Left renal cortex interstitium (tissue), 4 donors: Measurements from ENCODE around the gene SLC27A3. TPM values are rescaled to one million over a fixed set of nuclear protein-coding genes. Genes with fewer than 3 reads are reported as not detected.
A peak's percentile ranks its signal among the peaks of the same experiment; 100 is the strongest.
"Not testable (repeated sequence)": the region's sequence is repeated elsewhere in the genome, so short reads cannot be mapped to it uniquely, and the experiment has no call there.

Experiments used
- DNase-seq, 4 donors: peaks; one replicate each; pipeline ENCODE4 v3.0.0-alpha.2; 2013; ENCODE audit warnings: low read depth in 4 of 4, low spot score in 2 of 4, missing footprints in 1 of 4
- polyA plus RNA-seq, 4 donors: library from polyadenylated mRNA; unstranded; fragments of 120-200 nt; gene quantifications; one replicate each; pipeline ENCODE4 v1.2.1, GENCODE V29; 2013; ENCODE audit not compliant: insufficient read length in 4 of 4

Gene SLC27A3
- polyA plus RNA-seq, 4 donors, result 29.3 to 41.5 (median 36.4) TPM

GRCh38 chr1:153754266-153754665 lies 20.9 kb upstream of the SLC27A3 start:
- DNase-seq, result no peak

DNA sequence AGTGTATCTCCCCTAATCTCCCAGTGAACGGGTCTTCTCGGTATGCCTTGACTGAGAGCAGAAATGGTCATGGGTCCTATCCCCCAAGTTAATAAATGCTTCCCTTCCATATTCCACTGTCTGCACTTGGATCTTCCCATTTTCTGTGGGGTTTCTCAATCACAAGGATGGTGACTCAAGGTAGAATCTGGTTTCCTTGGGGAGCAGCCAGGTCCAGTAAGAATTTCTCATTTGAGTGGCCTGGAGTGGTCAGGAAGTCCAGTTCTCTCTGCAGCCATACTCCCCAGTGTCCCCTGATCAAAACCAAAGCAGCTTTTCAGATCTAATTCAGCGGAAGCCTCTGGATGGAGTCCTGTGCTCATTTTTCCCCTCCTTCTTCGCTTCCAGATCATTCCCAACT lies 14.8 kb upstream of the SLC27A3 start:
- DNase-seq, result no peak

DNA sequence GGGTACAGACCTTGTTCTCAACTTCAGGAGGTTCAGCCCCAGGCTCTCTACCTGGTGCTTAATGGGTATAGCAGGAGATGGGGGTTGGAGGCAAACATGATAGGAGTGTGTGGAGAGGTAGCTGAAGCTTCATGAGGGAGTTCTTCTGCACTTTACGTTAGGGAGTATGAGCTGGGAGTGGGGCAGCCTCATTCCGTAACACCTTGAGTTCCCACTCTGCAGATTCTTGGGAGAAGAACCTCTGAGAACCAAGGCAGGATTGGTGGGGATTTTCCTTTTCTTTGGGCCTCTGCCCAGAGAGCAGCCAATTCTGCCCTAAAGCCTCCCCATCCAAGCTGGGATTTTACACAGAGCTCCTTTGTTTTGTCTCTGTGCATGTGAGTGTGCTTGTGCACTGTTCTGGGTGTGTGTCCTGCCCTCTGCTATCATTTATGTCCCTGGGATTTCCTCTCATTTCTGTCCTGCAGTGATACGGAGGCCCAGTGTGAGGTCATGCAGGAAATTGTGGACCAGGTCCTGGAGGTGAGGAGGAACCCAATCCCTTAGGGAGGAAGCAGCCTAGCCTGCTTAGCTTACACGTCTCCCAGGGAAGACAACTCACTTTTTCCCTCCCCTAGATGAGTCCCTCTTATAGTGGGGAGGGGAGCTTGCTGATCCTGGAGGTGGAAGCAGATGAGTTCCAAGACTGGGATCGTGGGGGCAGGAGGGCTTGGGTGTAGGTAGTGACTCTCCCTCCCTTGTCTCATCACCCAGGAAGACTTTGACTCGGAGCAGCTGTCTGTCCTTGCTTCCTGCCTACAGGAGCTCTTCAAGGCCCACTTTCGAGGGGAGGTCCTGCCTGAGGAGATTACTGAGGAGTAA lies 11.6 kb upstream of the SLC27A3 start:
- no peak for DNase-seq

- DNase-seq, result no peak
Observed at GRCh38 chr1:153764310-153764709, 10.9 kb upstream of the SLC27A3 start.

DNA sequence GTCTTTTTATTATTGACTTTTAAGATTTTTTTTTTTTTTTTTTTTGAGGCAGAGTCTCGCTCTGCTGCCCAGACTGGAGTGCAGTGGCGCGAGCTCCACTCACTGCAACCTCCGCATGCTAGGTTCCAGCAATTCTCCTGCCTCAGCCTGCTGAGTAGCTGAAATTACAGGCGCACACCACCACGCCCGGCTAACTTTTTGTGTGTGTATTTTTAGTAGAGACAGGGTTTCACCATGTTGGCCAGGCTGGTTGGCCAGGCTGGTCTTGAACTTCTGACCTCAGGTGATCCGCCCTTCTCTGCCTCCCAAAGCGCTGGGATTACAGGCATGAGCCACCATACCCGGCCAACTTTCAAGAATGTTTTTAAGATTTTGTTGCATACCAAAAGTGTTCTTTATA lies 8.5 kb upstream of the SLC27A3 start:
- DNase-seq, result not testable (repeated sequence)

DNA sequence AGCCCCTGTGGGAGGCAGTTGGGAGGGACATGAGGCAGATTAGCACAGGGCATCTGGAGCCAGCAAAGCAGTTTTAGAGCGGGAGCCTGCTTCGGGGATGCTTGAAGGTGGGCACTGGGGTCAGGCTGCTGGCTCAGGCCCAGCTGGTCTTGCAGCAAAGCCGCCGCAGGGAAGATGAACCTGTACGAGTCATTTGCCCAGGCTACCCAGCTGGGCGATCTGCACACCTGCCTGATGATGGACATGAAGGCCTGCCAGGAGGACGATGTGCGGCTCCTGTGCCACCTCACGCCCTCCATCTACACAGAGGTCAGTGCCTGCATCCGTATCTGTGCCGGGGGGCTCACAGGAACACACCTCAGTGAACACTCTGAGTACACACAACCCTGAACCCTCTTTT lies 7.7 kb upstream of the SLC27A3 start:
- DNase-seq, result no peak

DNA sequence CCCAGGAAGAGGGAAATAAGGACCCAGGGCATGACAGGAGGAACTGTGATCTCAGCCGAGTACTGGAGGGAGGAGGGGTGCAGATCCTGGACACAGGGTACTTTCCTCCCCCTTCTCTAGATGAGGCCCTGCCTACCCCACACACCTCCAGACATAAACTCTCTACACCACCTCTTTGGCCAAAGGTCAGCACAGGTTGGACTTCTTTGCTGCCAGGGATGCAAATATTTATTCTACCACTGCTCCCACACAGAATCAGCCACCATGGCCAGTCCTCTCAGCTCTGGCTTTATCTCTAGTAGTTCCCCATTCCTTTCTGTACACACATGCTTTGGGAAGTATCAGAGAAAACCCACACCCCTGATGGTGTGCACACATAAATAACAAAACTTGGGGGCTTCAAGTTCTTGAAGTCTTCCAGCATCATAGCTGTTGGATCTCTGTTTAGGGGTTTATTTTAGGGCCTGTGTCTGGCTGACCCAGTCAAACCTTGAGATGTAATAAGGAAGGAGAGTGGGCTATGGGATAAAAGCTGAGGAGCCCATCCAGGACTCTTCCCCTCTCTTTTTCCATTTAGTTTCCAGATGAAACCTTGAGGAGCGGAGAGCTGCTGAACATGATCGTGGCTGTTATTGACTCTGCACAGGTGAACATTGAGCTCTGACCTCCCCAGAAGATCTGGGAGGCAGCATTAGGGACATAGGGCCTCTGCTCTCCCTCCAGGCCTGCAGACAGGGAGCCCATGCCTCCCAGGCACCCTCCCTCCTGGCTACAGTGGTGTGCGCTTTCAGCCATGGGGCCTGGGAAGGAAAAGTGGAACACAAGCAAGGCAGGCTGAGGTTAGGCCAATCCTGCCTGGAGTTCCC lies 6.7 kb upstream of the SLC27A3 start:
- DNase-seq, result no peak

GRCh38 chr1:153769221-153769620 lies 6.0 kb upstream of the SLC27A3 start:
- no peak for DNase-seq

- no peak for DNase-seq
Observed at GRCh38 chr1:153770797-153771196, 4.4 kb upstream of the SLC27A3 start.

- DNase-seq, result no peak
Observed at GRCh38 chr1:153771261-153771660, 3.9 kb upstream of the SLC27A3 start.

GRCh38 chr1:153771841-153772593 lies 3.2 kb upstream of the SLC27A3 start:
- no peak for DNase-seq

- no peak for DNase-seq
Observed at GRCh38 chr1:153773096-153773921, 1.9 kb upstream of the SLC27A3 start.

GRCh38 chr1:153774026-153774595 lies 1.1 kb upstream of the SLC27A3 start:
- DNase-seq, result no peak

GRCh38 chr1:153775458-153776327 lies 486 bp downstream of the SLC27A3 start:
- peak in 1 of 4 donors; percentile 55 for DNase-seq

GRCh38 chr1:153776352-153776751 lies 1.1 kb downstream of the SLC27A3 start:
- DNase-seq, result no peak

DNA sequence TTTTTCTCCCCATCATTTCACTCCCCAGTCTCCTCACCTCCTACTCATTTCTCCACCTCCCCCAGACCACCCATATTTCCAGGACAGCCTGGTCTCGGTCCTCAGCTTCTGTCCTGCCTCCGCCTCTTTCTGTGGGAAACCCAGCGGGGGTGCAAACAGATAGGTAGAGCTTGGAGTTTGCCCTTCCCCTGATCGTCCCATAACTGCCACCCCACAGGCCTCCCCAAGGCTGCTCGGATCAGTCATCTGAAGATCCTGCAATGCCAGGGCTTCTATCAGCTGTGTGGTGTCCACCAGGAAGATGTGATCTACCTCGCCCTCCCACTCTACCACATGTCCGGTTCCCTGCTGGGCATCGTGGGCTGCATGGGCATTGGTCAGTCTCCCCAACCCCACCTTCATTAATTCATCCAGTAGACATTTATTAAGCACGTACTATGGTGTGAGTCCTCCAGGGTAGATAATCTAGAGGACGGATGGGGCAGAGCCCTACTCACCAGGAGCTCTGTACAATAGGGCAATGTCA lies 1.7 kb downstream of the SLC27A3 start:
- no peak for DNase-seq

GRCh38 chr1:153777648-153778047 lies 2.4 kb downstream of the SLC27A3 start:
- no peak for DNase-seq

DNA sequence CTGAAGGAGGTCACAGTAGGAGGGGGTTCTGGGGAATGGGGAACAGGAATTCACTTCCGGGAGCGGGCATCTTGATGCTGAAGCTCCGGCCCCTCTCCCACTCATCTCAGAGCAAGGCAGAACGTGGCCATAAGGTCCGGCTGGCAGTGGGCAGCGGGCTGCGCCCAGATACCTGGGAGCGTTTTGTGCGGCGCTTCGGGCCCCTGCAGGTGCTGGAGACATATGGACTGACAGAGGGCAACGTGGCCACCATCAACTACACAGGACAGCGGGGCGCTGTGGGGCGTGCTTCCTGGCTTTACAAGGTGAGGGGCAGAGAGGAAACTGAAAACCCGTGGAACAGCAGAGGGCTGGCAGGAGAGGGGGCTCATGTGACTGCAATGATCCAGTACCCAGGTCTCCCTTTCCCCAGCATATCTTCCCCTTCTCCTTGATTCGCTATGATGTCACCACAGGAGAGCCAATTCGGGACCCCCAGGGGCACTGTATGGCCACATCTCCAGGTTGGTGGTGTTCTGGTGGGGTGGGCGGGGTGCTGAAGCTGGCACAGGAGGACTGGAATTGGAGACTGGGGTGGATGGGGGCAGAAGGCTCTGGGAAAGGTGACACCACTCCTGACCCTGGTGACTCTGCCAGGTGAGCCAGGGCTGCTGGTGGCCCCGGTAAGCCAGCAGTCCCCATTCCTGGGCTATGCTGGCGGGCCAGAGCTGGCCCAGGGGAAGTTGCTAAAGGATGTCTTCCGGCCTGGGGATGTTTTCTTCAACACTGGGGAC lies 3.0 kb downstream of the SLC27A3 start:
- no peak for DNase-seq
